ENCODE data around the gene TMC8.
"Not testable (repeated sequence)": the region's sequence is repeated elsewhere in the genome, so short reads cannot be mapped to it uniquely, and the experiment has no call there.

TMC8 gene

GRCh38 chr17:78163881-78164747 is 33.5 kb downstream of the TMC8 start:
- DNase-seq, result no peak

GRCh38 chr17:78164748-78165607 is 34.4 kb downstream of the TMC8 start:
- DNase-seq, result no peak

GRCh38 chr17:78166416-78166815 is 35.8 kb downstream of the TMC8 start:
- DNase-seq, result no peak

GRCh38 chr17:78168242-78168902 is 37.8 kb downstream of the TMC8 start, which contains the start of gene SYNGR2:
SYNGR2 (plus strand) TSS chr17:78168581; CDS start chr17:78168617, 36 bp downstream.
- peak; percentile 86 for DNase-seq

GRCh38 chr17:78168903-78169793 is 38.6 kb downstream of the TMC8 start:
- DNase-seq, result peak; percentile 43

GRCh38 chr17:78170692-78171590 is 40.4 kb downstream of the TMC8 start:
- DNase-seq, result no peak

- not testable (repeated sequence) for DNase-seq
Measured at GRCh38 chr17:78171591-78172248, 41.1 kb downstream of the TMC8 start.

- no peak for DNase-seq
Measured at GRCh38 chr17:78172249-78173051, 41.9 kb downstream of the TMC8 start.

- no peak for DNase-seq
Measured at GRCh38 chr17:78173097-78173715, 42.6 kb downstream of the TMC8 start.

GRCh38 chr17:78174346-78174869 is 43.8 kb downstream of the TMC8 start:
- no peak for DNase-seq

- no peak for DNase-seq
Measured at GRCh38 chr17:78174870-78175642, 44.5 kb downstream of the TMC8 start.

GRCh38 chr17:78175643-78175981 is 45.0 kb downstream of the TMC8 start:
- DNase-seq, result no peak

- peak; percentile 77 for DNase-seq
Measured at GRCh38 chr17:78176548-78177025, 46.0 kb downstream of the TMC8 start.

- DNase-seq, result no peak
Measured at GRCh38 chr17:78179372-78179771, 48.8 kb downstream of the TMC8 start.

GRCh38 chr17:78180083-78180482 is 49.5 kb downstream of the TMC8 start:
- no peak for DNase-seq

- no peak for DNase-seq
Measured at GRCh38 chr17:78180508-78180907, 49.9 kb downstream of the TMC8 start.

GRCh38 chr17:78182504-78182903 is 51.9 kb downstream of the TMC8 start:
- DNase-seq, result no peak

GRCh38 chr17:78183916-78184315 is 53.3 kb downstream of the TMC8 start:
- DNase-seq, result no peak
